ENCODE measurements around the gene ZCCHC24. TPM values are rescaled to one million over a fixed set of nuclear protein-coding genes. Genes with fewer than 3 reads are reported as not detected.

Gene ZCCHC24
- total and polyA plus RNA-seq, 5 donors from 2014 or later = 0.25 to 1.8 (median 0.76) TPM

- no peaks in the 10 kb centered on the region for H3K36me3 Mint-ChIP-seq
These were observed 45.0 kb downstream of the ZCCHC24 start for GRCh38 chr10:79400146-79401004.

GRCh38 chr10:79399223-79399831, 46.1 kb downstream of the ZCCHC24 start:
- H3K4me3 ChIP-seq (ENCODE audit: low read depth, low read length) = no peak overlapping the region
- H3K9me3 ChIP-seq (ENCODE audit: control insufficient read depth in 2 of 2, low read length in 2 of 2) = no peaks in the 10 kb centered on the region
- no peaks in the 10 kb centered on the region for H3K36me3 ChIP-seq (ENCODE audit: control insufficient read depth, insufficient read depth, low read length)
- Mint-ChIP-seq H3K4me1 (peaks cover 0 to 2% (median 0%) of the 10 kb centered on the region in 4 donors), H3K27ac (no peak overlapping the region), H3K9me3 (no peaks in the 10 kb centered on the region), H3K4me3 (no peak overlapping the region), H3K27me3 (peaks cover 6% of the 10 kb centered on the region), H3K36me3 (no peaks in the 10 kb centered on the region)
- no peak for DNase-seq
- no peaks in the 10 kb centered on the region for H3K4me1 ChIP-seq (ENCODE audit: control insufficient read depth, insufficient read depth, low read length, poor library complexity, severe bottlenecking)
- no peak overlapping the region for H3K27ac ChIP-seq (ENCODE audit: insufficient read depth, low read length, poor library complexity, severe bottlenecking)
- ATAC-seq (ENCODE audit: low read depth in 2 of 2) = no peak
- H3K27me3 ChIP-seq (ENCODE audit: control insufficient read depth, insufficient read depth, low read length) = no peaks in the 10 kb centered on the region

More at GRCh38 chr10:79400146-79401004, 45.0 kb downstream of the ZCCHC24 start:
- DNase-seq = peak in 2 of 3 donors; percentile 19 to 48
- Mint-ChIP-seq H3K27ac (no peak overlapping the region), H3K9me3 (no peaks in the 10 kb centered on the region), H3K27me3 (peaks cover 11% of the 10 kb centered on the region), H3K4me3 (no peak overlapping the region), H3K4me1 (peaks cover 0 to 2% (median 0%) of the 10 kb centered on the region in 4 donors)
- no peaks in the 10 kb centered on the region for H3K4me1 ChIP-seq (ENCODE audit: control insufficient read depth, insufficient read depth, low read length, poor library complexity, severe bottlenecking)
- no peaks in the 10 kb centered on the region for H3K36me3 ChIP-seq (ENCODE audit: control insufficient read depth, insufficient read depth, low read length)
- H3K27ac ChIP-seq (ENCODE audit: insufficient read depth, low read length, poor library complexity, severe bottlenecking) = no peak overlapping the region
- no peak overlapping the region for H3K4me3 ChIP-seq (ENCODE audit: low read depth, low read length)
- H3K27me3 ChIP-seq (ENCODE audit: control insufficient read depth, insufficient read depth, low read length) = no peaks in the 10 kb centered on the region
- H3K9me3 ChIP-seq (ENCODE audit: control insufficient read depth in 2 of 2, low read length in 2 of 2) = no peaks in the 10 kb centered on the region
- peak in 1 of 2 donors; percentile 41 for ATAC-seq (ENCODE audit: low read depth in 2 of 2)

GRCh38 chr10:79398642-79399041, 46.8 kb downstream of the ZCCHC24 start:
- no peak overlapping the region for H3K27ac Mint-ChIP-seq
- H3K9me3 Mint-ChIP-seq = no peaks in the 10 kb centered on the region

GRCh38 chr10:79397575-79398303, 47.7 kb downstream of the ZCCHC24 start:
- Mint-ChIP-seq H3K9me3 (no peaks in the 10 kb centered on the region), H3K36me3 (no peaks in the 10 kb centered on the region), H3K27ac (peak overlapping the region in 1 of 3 donors; percentile 95), H3K4me1 (peaks cover 0 to 2% (median 0%) of the 10 kb centered on the region in 4 donors), H3K27me3 (peaks cover 6% of the 10 kb centered on the region), H3K4me3 (no peak overlapping the region)
- no peaks in the 10 kb centered on the region for H3K9me3 ChIP-seq (ENCODE audit: control insufficient read depth in 2 of 2, low read length in 2 of 2)
- H3K4me3 ChIP-seq (ENCODE audit: low read depth, low read length) = no peak overlapping the region
- no peaks in the 10 kb centered on the region for H3K27me3 ChIP-seq (ENCODE audit: control insufficient read depth, insufficient read depth, low read length)
- H3K36me3 ChIP-seq (ENCODE audit: control insufficient read depth, insufficient read depth, low read length) = no peaks in the 10 kb centered on the region
- no peak overlapping the region for H3K27ac ChIP-seq (ENCODE audit: insufficient read depth, low read length, poor library complexity, severe bottlenecking)
- no peaks in the 10 kb centered on the region for H3K4me1 ChIP-seq (ENCODE audit: control insufficient read depth, insufficient read depth, low read length, poor library complexity, severe bottlenecking)
- no peak for DNase-seq
- ATAC-seq (ENCODE audit: low read depth in 2 of 2) = no peak

More at GRCh38 chr10:79398642-79399041, 46.8 kb downstream of the ZCCHC24 start:
- Histone ChIP-seq H3K27me3 (ENCODE audit: control insufficient read depth, insufficient read depth, low read length) (no peaks in the 10 kb centered on the region), H3K9me3 (ENCODE audit: control insufficient read depth in 2 of 2, low read length in 2 of 2) (no peaks in the 10 kb centered on the region), H3K36me3 (ENCODE audit: control insufficient read depth, insufficient read depth, low read length) (no peaks in the 10 kb centered on the region), H3K27ac (ENCODE audit: insufficient read depth, low read length, poor library complexity, severe bottlenecking) (no peak overlapping the region), H3K4me3 (ENCODE audit: low read depth, low read length) (no peak overlapping the region), H3K4me1 (ENCODE audit: control insufficient read depth, insufficient read depth, low read length, poor library complexity, severe bottlenecking) (no peaks in the 10 kb centered on the region)
- Mint-ChIP-seq H3K4me1 (peaks cover 0 to 2% (median 0%) of the 10 kb centered on the region in 4 donors), H3K4me3 (no peak overlapping the region), H3K36me3 (no peaks in the 10 kb centered on the region), H3K27me3 (peaks cover 6% of the 10 kb centered on the region)
- DNase-seq (no peak), ATAC-seq (ENCODE audit: low read depth in 2 of 2) (no peak)

DNA sequence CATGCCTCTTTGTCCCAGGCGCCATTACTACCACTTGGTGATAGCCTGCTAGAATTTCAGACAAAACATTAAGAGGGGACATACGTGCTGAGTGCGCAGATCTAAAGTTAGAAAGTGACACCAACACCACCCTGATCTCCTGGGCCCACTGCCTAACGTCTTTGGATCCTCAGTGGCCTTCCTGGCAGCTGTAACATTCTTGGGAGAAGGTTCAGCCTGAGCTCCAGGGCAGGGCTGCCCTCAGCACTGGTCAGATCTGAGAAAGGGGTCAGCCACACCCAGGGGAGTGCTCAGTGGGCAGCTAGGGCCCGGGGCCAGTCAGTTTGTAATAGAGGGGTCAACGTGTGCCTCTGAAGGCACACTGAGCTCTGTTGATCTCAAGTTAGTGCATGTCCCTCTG, 48.4 kb downstream of the ZCCHC24 start:
- Histone ChIP-seq H3K4me3 (ENCODE audit: low read depth, low read length) (no peak overlapping the region), H3K27ac (ENCODE audit: insufficient read depth, low read length, poor library complexity, severe bottlenecking) (no peak overlapping the region), H3K9me3 (ENCODE audit: control insufficient read depth in 2 of 2, low read length in 2 of 2) (no peaks in the 10 kb centered on the region), H3K4me1 (ENCODE audit: control insufficient read depth, insufficient read depth, low read length, poor library complexity, severe bottlenecking) (no peaks in the 10 kb centered on the region), H3K36me3 (ENCODE audit: control insufficient read depth, insufficient read depth, low read length) (no peaks in the 10 kb centered on the region), H3K27me3 (ENCODE audit: control insufficient read depth, insufficient read depth, low read length) (no peaks in the 10 kb centered on the region)
- no peaks in the 10 kb centered on the region for H3K36me3 Mint-ChIP-seq
- H3K9me3 Mint-ChIP-seq = no peaks in the 10 kb centered on the region
- peaks cover 6% of the 10 kb centered on the region for H3K27me3 Mint-ChIP-seq
- DNase-seq (no peak), ATAC-seq (ENCODE audit: low read depth in 2 of 2) (no peak)
- H3K4me1 Mint-ChIP-seq = peaks cover 0 to 2% (median 0%) of the 10 kb centered on the region in 4 donors
- H3K4me3 Mint-ChIP-seq = no peak overlapping the region
- no peak overlapping the region for H3K27ac Mint-ChIP-seq

- H3K27ac Mint-ChIP-seq = no peak overlapping the region
- DNase-seq = no peak
- Histone ChIP-seq H3K27me3 (ENCODE audit: control insufficient read depth, insufficient read depth, low read length) (no peaks in the 10 kb centered on the region), H3K27ac (ENCODE audit: insufficient read depth, low read length, poor library complexity, severe bottlenecking) (no peak overlapping the region), H3K4me1 (ENCODE audit: control insufficient read depth, insufficient read depth, low read length, poor library complexity, severe bottlenecking) (no peaks in the 10 kb centered on the region), H3K4me3 (ENCODE audit: low read depth, low read length) (no peak overlapping the region), H3K36me3 (ENCODE audit: control insufficient read depth, insufficient read depth, low read length) (no peaks in the 10 kb centered on the region), H3K9me3 (ENCODE audit: control insufficient read depth in 2 of 2, low read length in 2 of 2) (no peaks in the 10 kb centered on the region)
- ATAC-seq (ENCODE audit: low read depth in 2 of 2) = no peak
- H3K4me3 Mint-ChIP-seq = no peak overlapping the region
- no peaks in the 10 kb centered on the region for H3K9me3 Mint-ChIP-seq
- H3K36me3 Mint-ChIP-seq = no peaks in the 10 kb centered on the region
- peaks cover 6% of the 10 kb centered on the region for H3K27me3 Mint-ChIP-seq
- H3K4me1 Mint-ChIP-seq = peaks cover 0 to 2% (median 0%) of the 10 kb centered on the region in 4 donors
These were observed 48.9 kb downstream of the ZCCHC24 start for GRCh38 chr10:79396520-79396919.

DNA sequence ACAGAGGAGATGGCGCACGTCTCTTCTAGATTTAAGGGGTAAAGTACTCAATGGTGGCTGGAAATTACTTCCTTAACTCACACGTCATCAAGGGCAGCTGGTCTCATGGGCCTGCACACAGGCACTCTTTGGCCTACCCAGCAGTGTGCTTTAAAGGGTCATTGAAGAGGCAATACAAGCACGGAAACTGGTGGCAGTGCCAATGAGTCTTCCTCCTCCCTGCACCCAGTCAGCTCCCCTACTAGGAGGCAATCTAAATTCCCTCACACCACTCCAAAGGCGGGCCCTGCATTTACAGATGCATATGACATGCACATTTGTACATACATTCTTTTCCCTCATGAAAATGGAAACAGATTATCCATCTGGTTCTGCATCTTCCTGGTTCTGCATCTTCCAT, 50.8 kb downstream of the ZCCHC24 start:
- Histone ChIP-seq H3K9me3 (ENCODE audit: control insufficient read depth in 2 of 2, low read length in 2 of 2) (no peaks in the 10 kb centered on the region), H3K36me3 (ENCODE audit: control insufficient read depth, insufficient read depth, low read length) (no peaks in the 10 kb centered on the region), H3K4me3 (ENCODE audit: low read depth, low read length) (no peak overlapping the region), H3K27me3 (ENCODE audit: control insufficient read depth, insufficient read depth, low read length) (no peaks in the 10 kb centered on the region), H3K4me1 (ENCODE audit: control insufficient read depth, insufficient read depth, low read length, poor library complexity, severe bottlenecking) (no peaks in the 10 kb centered on the region), H3K27ac (ENCODE audit: insufficient read depth, low read length, poor library complexity, severe bottlenecking) (no peak overlapping the region)
- DNase-seq = no peak
- peaks cover 6% of the 10 kb centered on the region for H3K27me3 Mint-ChIP-seq
- peaks cover 0 to 3% (median 0%) of the 10 kb centered on the region in 4 donors for H3K4me1 Mint-ChIP-seq
- no peaks in the 10 kb centered on the region for H3K36me3 Mint-ChIP-seq
- no peak overlapping the region for H3K27ac Mint-ChIP-seq
- no peaks in the 10 kb centered on the region for H3K9me3 Mint-ChIP-seq
- no peak overlapping the region for H3K4me3 Mint-ChIP-seq
- ATAC-seq (ENCODE audit: low read depth in 2 of 2) = no peak
